GM12865 (cell line): ENCODE data around the gene CDKL1.
"Not testable (repeated sequence)": the region's sequence is repeated elsewhere in the genome, so short reads cannot be mapped to it uniquely, and the experiment has no call there.

ENCODE experiments used
- DNase-seq: peaks from one replicate; pipeline ENCODE4 v3.0.0; 2010; ENCODE audit warnings: low read depth
- H3K4me3 ChIP-seq: 2 replicates; pipeline ENCODE4 v1.5.1; 2011; ENCODE audit warnings: mild to moderate bottlenecking, low read depth, low read length, control low read depth
- CTCF ChIP-seq: IDR thresholded peaks from 2 replicates; pipeline ENCODE4 v1.5.1; 2011; ENCODE audit warnings: low read length, control low read depth, low read depth, inconsistent platforms; ENCODE audit not compliant: insufficient read depth; ENCODE audit errors: missing control alignments

Gene CDKL1

GRCh38 chr14:50379563-50379962 is 17.1 kb downstream of the CDKL1 start:
- DNase-seq, result no peak
- no peak for TF ChIP-seq CTCF
- H3K4me3 ChIP-seq, result no peak overlapping the region

GRCh38 chr14:50377550-50378085 is 19.1 kb downstream of the CDKL1 start:
- no peak for DNase-seq
- TF ChIP-seq CTCF, result no peak
- no peak overlapping the region for H3K4me3 ChIP-seq

- TF ChIP-seq CTCF, result no peak
- H3K4me3 ChIP-seq, result no peak overlapping the region
- no peak for DNase-seq
These were observed 20.9 kb downstream of the CDKL1 start for GRCh38 chr14:50375760-50376159.

- TF ChIP-seq CTCF, result no peak
- H3K4me3 ChIP-seq, result no peak overlapping the region
- DNase-seq, result no peak
These were observed 22.7 kb downstream of the CDKL1 start for GRCh38 chr14:50373959-50374358.

- no peak for TF ChIP-seq CTCF
- H3K4me3 ChIP-seq, result no peak overlapping the region
These were observed 25.1 kb downstream of the CDKL1 start for GRCh38 chr14:50371546-50371945.

GRCh38 chr14:50366589-50366988 is 30.1 kb downstream of the CDKL1 start:
- no peak for TF ChIP-seq CTCF
- no peak overlapping the region for H3K4me3 ChIP-seq
- DNase-seq, result no peak

More at GRCh38 chr14:50371546-50371945, 25.1 kb downstream of the CDKL1 start:
- DNase-seq, result no peak

- TF ChIP-seq CTCF, result no peak
- no peak overlapping the region for H3K4me3 ChIP-seq
- DNase-seq, result no peak
These were observed 30.6 kb downstream of the CDKL1 start for GRCh38 chr14:50366115-50366514.

GRCh38 chr14:50365572-50365971 is 31.1 kb downstream of the CDKL1 start:
- DNase-seq, H3K4me3 ChIP-seq: not testable (repeated sequence)
